H1 (cell line): ENCODE results near the gene NR5A1. TPM values are rescaled to one million over a fixed set of nuclear protein-coding genes. Genes with fewer than 3 reads are reported as not detected.

Experiments used
- CTCF ChIA-PET: fragments of 300-600 bp; sonication (Branson Sonifier 250); formaldehyde crosslinking; loops from one replicate; lab custom pipeline; 2021; ENCODE audit not compliant: partially characterized antibody; lab: Charles Lee
- POLR2A ChIA-PET: fragments of 300-600 bp; sonication (Branson Sonifier 250); formaldehyde crosslinking; loops from one replicate; lab custom pipeline; 2021; ENCODE audit warnings: inconsistent platforms; ENCODE audit not compliant: partially characterized antibody; lab: Charles Lee
- DNase-seq, 2 experiments: peaks; one replicate each; pipeline versions ENCODE4 v3.0.0 to v3.0.0-alpha.2; 2010 to 2022; ENCODE audit warnings: low spot score in 2 of 2, low read depth in 1 of 2, mixed read lengths in 1 of 2
- FAIRE-seq: peaks from 2 replicates; lab custom pipeline; 2011; peaks lifted over from hg19 to GRCh38; lab: Jason Lieb, UNC
- H2AFZ ChIP-seq: 2 replicates; pipeline ENCODE4 v1.8.1; 2012; ENCODE audit warnings: low read length, inconsistent platforms
- H2AK5ac ChIP-seq: 2 replicates; pipeline ENCODE4 v1.6.1; 2013; ENCODE audit warnings: low read depth, low read length
- H2BK120ac ChIP-seq: replicated peaks from 2 replicates; pipeline ENCODE3; 2013; ENCODE audit warnings: low read depth, low read length, inconsistent platforms
- H2BK12ac ChIP-seq: 2 replicates; pipeline ENCODE4 v1.6.1; 2013; ENCODE audit warnings: low read depth, low read length
- H2BK15ac ChIP-seq: 2 replicates; pipeline ENCODE4 v1.6.1; 2013; ENCODE audit warnings: low read length
- H2BK20ac ChIP-seq: 2 replicates; pipeline ENCODE4 v1.6.1; 2013; ENCODE audit warnings: low read length
- H2BK5ac ChIP-seq: 2 replicates; pipeline ENCODE4 v1.6.1; 2013; ENCODE audit warnings: low read depth, low read length
- H3K14ac ChIP-seq: 2 replicates; pipeline ENCODE4 v1.6.1; 2013; ENCODE audit warnings: inconsistent platforms; ENCODE audit not compliant: insufficient read length
- H3K18ac ChIP-seq: 2 replicates; pipeline ENCODE4 v1.6.1; 2013; ENCODE audit warnings: low read length; ENCODE audit errors: extremely low read depth
- H3K23ac ChIP-seq: 2 replicates; pipeline ENCODE4 v1.6.1; 2013; ENCODE audit warnings: inconsistent platforms; ENCODE audit not compliant: insufficient read length
- H3K23me2 ChIP-seq: 2 replicates; pipeline ENCODE4 v1.6.1; 2013; ENCODE audit warnings: low read depth, low read length
- H3K27ac ChIP-seq: 2 replicates; pipeline ENCODE4 v1.6.1; 2011; ENCODE audit warnings: low read depth, low read length, inconsistent platforms
- H3K27me3 ChIP-seq, 4 experiments: replicated peaks in 1 of 4; 1 replicate in 1 of 4; 2 replicates in 3 of 4; pipeline versions ENCODE4 v1.6.1 to v1.8.1; 2011 to 2013; ENCODE audit warnings: low read length in 3 of 4, mild to moderate bottlenecking in 3 of 4, inconsistent platforms in 2 of 4, mixed read lengths in 2 of 4, moderate library complexity in 1 of 4; ENCODE audit not compliant: control insufficient read depth in 3 of 4, insufficient read depth in 3 of 4; ENCODE audit errors: extremely low read depth in 1 of 4
- H3K36me3 ChIP-seq, 4 experiments: 2 replicates each; pipeline versions ENCODE4 v1.6.1 to v1.8.1; 2011 to 2013; ENCODE audit warnings: mild to moderate bottlenecking in 4 of 4, low read length in 3 of 4, moderate library complexity in 2 of 4, control low read depth in 1 of 4, inconsistent platforms in 1 of 4; ENCODE audit not compliant: insufficient read depth in 4 of 4, control insufficient read depth in 2 of 4
- H3K4ac ChIP-seq: replicated peaks from 2 replicates; pipeline ENCODE3; 2013; ENCODE audit warnings: low read length, low read depth, mixed read lengths, inconsistent platforms; ENCODE audit not compliant: insufficient read length
- H3K4me1 ChIP-seq, 4 experiments: replicated peaks in 1 of 4; 1 replicate in 1 of 4; 2 replicates in 3 of 4; pipeline versions ENCODE4 v1.6.1 to v1.8.1; 2011 to 2013; ENCODE audit warnings: low read length in 3 of 4, inconsistent platforms in 2 of 4, mixed read lengths in 1 of 4; ENCODE audit not compliant: insufficient read depth in 4 of 4, control insufficient read depth in 3 of 4
- H3K4me2 ChIP-seq, 2 experiments: 2 replicates each; pipeline versions ENCODE4 v1.6.1 to v1.8.1; 2011 to 2013; ENCODE audit warnings: low read depth in 2 of 2, low read length in 2 of 2, control low read depth in 1 of 2, inconsistent platforms in 1 of 2, mild to moderate bottlenecking in 1 of 2; ENCODE audit not compliant: insufficient read depth in 1 of 2
- H3K4me3 ChIP-seq, 4 experiments: fragments of 200-600, 300-600 bp in 1 of 4; sonication (generic), shearing (Covaris generic), sonication (Bioruptor Twin) in 1 of 4; 2 replicates each; pipeline versions ENCODE4 v1.5.1 to v1.8.1; 2011 to 2016; ENCODE audit warnings: low read length in 4 of 4, low read depth in 3 of 4, control low read depth in 2 of 4, inconsistent platforms in 2 of 4, mild to moderate bottlenecking in 2 of 4, mixed read lengths in 1 of 4, moderate library complexity in 1 of 4; ENCODE audit not compliant: insufficient read depth in 2 of 4; ENCODE audit errors: extremely low read depth in 1 of 4
- H3K56ac ChIP-seq: replicated peaks from 2 replicates; pipeline ENCODE3; 2013; ENCODE audit warnings: low read depth, mild to moderate bottlenecking, mixed read lengths, low read length, inconsistent platforms; ENCODE audit not compliant: insufficient read length
- H3K79me1 ChIP-seq: 2 replicates; pipeline ENCODE4 v1.6.1; 2013; ENCODE audit warnings: low read depth, low read length, control low read depth
- H3K79me2 ChIP-seq, 2 experiments: 2 replicates each; pipeline versions ENCODE4 v1.6.1 to v1.8.1; 2012 to 2013; ENCODE audit warnings: low read length in 2 of 2, mild to moderate bottlenecking in 2 of 2, inconsistent platforms in 1 of 2; ENCODE audit not compliant: insufficient read depth in 2 of 2, control insufficient read depth in 1 of 2
- H3K9ac ChIP-seq, 4 experiments: replicated peaks in 1 of 4; 1 replicate in 1 of 4; 2 replicates in 3 of 4; pipeline versions ENCODE4 v1.6.1 to v1.8.1; 2011 to 2013; ENCODE audit warnings: low read depth in 3 of 4, low read length in 3 of 4, control low read depth in 2 of 4, mild to moderate bottlenecking in 2 of 4, moderate library complexity in 2 of 4, inconsistent platforms in 1 of 4; ENCODE audit errors: extremely low read depth in 1 of 4
- H3K9me3 ChIP-seq, 2 experiments: 2 replicates each; pipeline versions ENCODE4 v1.6.1 to v1.8.1; 2012 to 2013; ENCODE audit warnings: mild to moderate bottlenecking in 2 of 2, moderate library complexity in 2 of 2, control low read depth in 1 of 2, inconsistent platforms in 1 of 2, low read depth in 1 of 2, low read length in 1 of 2, mixed read lengths in 1 of 2; ENCODE audit not compliant: insufficient read depth in 2 of 2
- H4K20me1 ChIP-seq, 2 experiments: replicated peaks in 1 of 2; 2 replicates each; pipeline versions ENCODE3 to v1.8.1; 2011 to 2013; ENCODE audit warnings: inconsistent platforms in 2 of 2, low read length in 2 of 2, mild to moderate bottlenecking in 1 of 2; ENCODE audit not compliant: insufficient read depth in 2 of 2, control insufficient read depth in 1 of 2
- H4K5ac ChIP-seq: 2 replicates; pipeline ENCODE4 v1.6.1; 2013; ENCODE audit warnings: low read length, low read depth, mixed read lengths, inconsistent platforms; ENCODE audit not compliant: insufficient read length
- H4K8ac ChIP-seq: 2 replicates; pipeline ENCODE4 v1.8.0; 2013; ENCODE audit warnings: mild to moderate bottlenecking, moderate library complexity, low read length, inconsistent platforms; ENCODE audit not compliant: insufficient read depth; ENCODE audit errors: extremely low read depth
- H4K91ac ChIP-seq: replicated peaks from 2 replicates; pipeline ENCODE3; 2013; ENCODE audit warnings: low read length, mixed read lengths, inconsistent platforms; ENCODE audit not compliant: insufficient read length
- BACH1 ChIP-seq: IDR thresholded peaks from 2 replicates; pipeline ENCODE4 v1.6.1; 2012; ENCODE audit warnings: low read length, improper control_type of control experiment
- CREB1 ChIP-seq: IDR thresholded peaks from 2 replicates; pipeline ENCODE4 v1.6.1; 2012; ENCODE audit warnings: inconsistent platforms
- CTCF ChIP-seq, 3 experiments: IDR thresholded peaks; 1 replicate in 2 of 3; 2 replicates in 1 of 3; pipeline versions ENCODE4 v1.5.1 to v1.6.1; 2011; ENCODE audit warnings: low read length in 3 of 3, mild to moderate bottlenecking in 3 of 3, inconsistent platforms in 2 of 3, low read depth in 1 of 3, moderate library complexity in 1 of 3; ENCODE audit not compliant: insufficient read depth in 1 of 3; ENCODE audit errors: control extremely low read depth in 1 of 3
- KDM1A ChIP-seq: fragments of 200-600, 300-600 bp; sonication (generic); IDR thresholded peaks from 2 replicates; pipeline ENCODE4 v1.7.1; 2016; ENCODE audit warnings: mild to moderate bottlenecking, low read length, borderline replicate concordance
- POLR2AphosphoS5 ChIP-seq: IDR thresholded peaks from 2 replicates; pipeline ENCODE4 v1.6.1; 2011; ENCODE audit warnings: low read depth, low read length
- SP4 ChIP-seq: IDR thresholded peaks from 2 replicates; pipeline ENCODE4 v1.6.1; 2012; ENCODE audit warnings: low read length, inconsistent platforms
- SRF ChIP-seq: IDR thresholded peaks from 2 replicates; pipeline ENCODE4 v1.6.1; 2011; ENCODE audit warnings: mild to moderate bottlenecking, low read depth, low read length, moderate library complexity
- TBP ChIP-seq: IDR thresholded peaks from 2 replicates; pipeline ENCODE4 v1.6.1; 2011; ENCODE audit warnings: low read depth, low read length, improper control_type of control experiment
- WGBS, 2 experiments: shearing (Covaris generic) in 1 of 2; methylation state at CpG; one replicate each; pipeline versions ENCODE4 v1.1.6 to v1.1.7; 2013 to 2015; ENCODE audit warnings: low lambda C conversion rate in 2 of 2, mixed read lengths in 2 of 2, inconsistent platforms in 1 of 2, low coverage in 1 of 2, missing lambda C conversion rate in 1 of 2; ENCODE audit not compliant: insufficient replicate concordance in 2 of 2, insufficient coverage in 1 of 2, insufficient read length in 1 of 2; ENCODE audit errors: extremely low coverage in 1 of 2, missing lambda C conversion rate in 1 of 2; 5-methylcytosine and 5-hydroxymethylcytosine counted together
- polyA plus RNA-seq, 7 experiments: library from polyadenylated mRNA; depleted of rRNA in 3 of 7; stranded (reverse) in 5 of 7; unstranded in 2 of 7; fragments of >200 nt in 5 of 7; fragments of 200-250 nt in 2 of 7; gene quantifications; 1 replicate in 5 of 7; 2 replicates in 1 of 7; 4 replicates in 1 of 7; pipeline versions ENCODE4 v1.2.1 to v1.2.3, GENCODE V29; 2011 to 2013; ENCODE audit warnings: missing spikeins in 2 of 7, mixed read lengths in 2 of 7
- total RNA-seq: library from RNA; stranded (reverse); fragmentation: NEBNext Ultra II Directional; extraction: Animal tissue kit (Norgen Biotek cat#: 25700); gene quantifications from 2 replicates; pipeline ENCODE4 v1.2.1, GENCODE V29; 2021
- TF ChIP-seq, protein P1 (sequence below): IDR thresholded peaks from 2 replicates; pipeline ENCODE4 v1.6.1; 2011; ENCODE audit warnings: low read length, improper control_type of control experiment

Gene NR5A1
- total and polyA plus RNA-seq, 2 of the 8 experiments (the other 6 are each of a cell fraction or from before 2014, with no cell fraction given): 0.29 to 0.58 TPM

DNA sequence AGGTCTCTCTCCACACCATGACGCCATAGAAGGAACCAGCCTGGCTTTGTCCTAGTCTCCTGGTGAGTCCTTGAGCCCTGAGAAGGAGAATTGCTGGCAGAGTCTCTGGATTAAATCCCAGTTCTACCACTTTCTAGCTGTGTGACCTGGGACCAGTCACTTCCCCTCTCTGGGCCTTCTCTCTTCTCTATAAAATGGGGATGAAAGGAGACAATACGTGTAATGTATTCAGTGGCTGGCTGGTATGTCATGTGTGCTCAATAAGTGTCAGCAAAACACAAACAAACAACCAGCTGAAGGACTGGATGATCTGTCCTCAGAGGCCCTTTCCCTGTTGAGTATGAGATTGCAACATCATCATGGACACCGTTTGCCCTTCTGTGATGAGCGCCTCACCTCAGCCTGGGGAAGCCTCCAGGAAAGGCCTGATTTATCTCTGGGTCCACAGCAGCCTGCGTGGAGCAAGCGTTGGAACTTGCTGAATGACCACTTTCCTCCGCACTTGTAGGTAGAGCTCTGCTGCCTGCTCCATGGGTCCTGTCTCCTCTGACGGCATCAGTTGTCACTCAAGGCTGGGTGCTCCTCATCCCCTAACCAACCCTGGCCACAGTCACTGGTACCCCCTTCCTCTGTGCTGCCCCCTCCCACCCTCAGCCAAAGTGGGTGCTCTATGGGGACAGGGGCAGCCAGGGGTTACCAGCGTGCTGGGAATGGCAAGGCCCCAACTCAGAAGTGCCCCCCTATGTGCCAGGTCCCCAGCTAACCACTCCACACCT is 3.6 kb upstream of the NR5A1 start:
- no peak overlapping the region for H3K4me3 ChIP-seq
- no peak overlapping the region for H3K23ac ChIP-seq
- H3K79me1 ChIP-seq: no peaks in the 10 kb centered on the region
- H4K20me1 ChIP-seq: no peaks in the 10 kb centered on the region
- CTCF ChIA-PET: interaction anchor here (0.6 to 19.2 kb wide), 8 partner anchors 11 to 342 kb away, joined by 3 to 234 read pairs (median 3); no protein-coding TSS in a partner anchor
- FAIRE-seq: no peak
- DNase-seq: peak in 1 of 2 experiments; percentile 45
- H3K27me3 ChIP-seq: peaks cover 3 to 10% (median 7%) of the 10 kb centered on the region in 4 experiments; a peak in 6 of 7 replicates
- no peaks in the 10 kb centered on the region for H3K36me3 ChIP-seq
- H4K5ac ChIP-seq: no peak overlapping the region
- H4K91ac ChIP-seq: no peak overlapping the region
- H3K18ac ChIP-seq: no peak overlapping the region
- no peak overlapping the region for H2AK5ac ChIP-seq
- H3K14ac ChIP-seq: no peak overlapping the region
- 83% methylated on average over 9 of the region's 9 CpGs; no CpG with 5 or more reads in 1 of the 2 experiments for WGBS, 2 experiments
- no peak overlapping the region for H2BK5ac ChIP-seq
- no peak overlapping the region for H3K4ac ChIP-seq
- H2BK12ac ChIP-seq: 0 out of 2 replicates have a peak overlapping the region, but pooled peaks have one; percentile 10
- no peak overlapping the region for H2BK120ac ChIP-seq
- H3K9ac ChIP-seq: no peak overlapping the region
- H3K79me2 ChIP-seq: no peaks in the 10 kb centered on the region
- no peak overlapping the region for H2BK20ac ChIP-seq
- no peak overlapping the region for H3K27ac ChIP-seq
- no peaks in the 10 kb centered on the region for H3K9me3 ChIP-seq
- no peak overlapping the region for H3K4me2 ChIP-seq
- no peak overlapping the region for H3K56ac ChIP-seq
- no peak overlapping the region for H4K8ac ChIP-seq
- no peaks in the 10 kb centered on the region for H3K23me2 ChIP-seq
- POLR2A ChIA-PET: interaction anchor here (0.8 to 1.5 kb wide), 2 partner anchors 26 to 84 kb away, joined by 3 to 4 read pairs; no protein-coding TSS in a partner anchor
- peaks cover 0 to 24% (median 8%) of the 10 kb centered on the region in 4 experiments; a peak in 6 of 7 replicates for H3K4me1 ChIP-seq
- no peak overlapping the region for H2AFZ ChIP-seq
- H2BK15ac ChIP-seq: no peak overlapping the region
- no peak; the same call in 1 of the 2 replicates for TF ChIP-seq KDM1A
- no peak for TF ChIP-seq BACH1
- TF ChIP-seq, protein P1, sequence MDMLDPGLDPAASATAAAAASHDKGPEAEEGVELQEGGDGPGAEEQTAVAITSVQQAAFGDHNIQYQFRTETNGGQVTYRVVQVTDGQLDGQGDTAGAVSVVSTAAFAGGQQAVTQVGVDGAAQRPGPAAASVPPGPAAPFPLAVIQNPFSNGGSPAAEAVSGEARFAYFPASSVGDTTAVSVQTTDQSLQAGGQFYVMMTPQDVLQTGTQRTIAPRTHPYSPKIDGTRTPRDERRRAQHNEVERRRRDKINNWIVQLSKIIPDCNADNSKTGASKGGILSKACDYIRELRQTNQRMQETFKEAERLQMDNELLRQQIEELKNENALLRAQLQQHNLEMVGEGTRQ: no peak
- TF ChIP-seq POLR2AphosphoS5: no peak
- no peak for TF ChIP-seq TBP
- no peak for TF ChIP-seq SP4
- TF ChIP-seq CREB1: no peak
- no peak for TF ChIP-seq SRF
- TF ChIP-seq CTCF (IDR thresholded peaks at IDR 0.05; ENCODE audit: control extremely low read depth in 1 of 3, insufficient read depth in 1 of 3, low read depth in 1 of 3, low read length in 3 of 3): no peak
